ENCODE measurements around the gene HSD17B13. TPM values are rescaled to one million over a fixed set of nuclear protein-coding genes. Genes with fewer than 3 reads are reported as not detected.
"Not testable (repeated sequence)": the region's sequence is repeated elsewhere in the genome, so short reads cannot be mapped to it uniquely, and the experiment has no call there.

Gene HSD17B13
- total and polyA plus RNA-seq, 12 donors = 0.14 to 0.88 (median 0.33) TPM; not detected in 2

DNA sequence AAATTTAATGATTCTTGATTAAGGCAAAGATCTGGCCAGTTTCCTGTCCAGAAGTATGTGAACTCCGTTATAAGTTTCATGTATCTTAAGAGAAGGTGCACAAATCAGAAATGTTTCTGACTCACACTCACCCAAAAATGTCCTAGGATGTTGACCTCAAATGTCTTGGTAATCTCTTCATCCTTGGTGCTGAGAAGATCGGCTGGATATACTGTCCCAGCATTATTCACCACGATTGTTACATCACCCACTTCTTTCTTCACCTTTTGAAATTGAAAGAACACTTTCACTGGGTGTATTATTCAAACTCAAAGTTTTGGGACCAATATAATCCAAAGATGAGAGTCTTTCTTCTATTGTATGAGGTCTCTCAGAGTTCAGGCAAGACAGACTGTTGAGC is 5.7 kb downstream of the HSD17B13 start:
- no peaks in the 10 kb centered on the region for H3K36me3 ChIP-seq (replicated peaks in 1 of 2)
- DNase-seq = no peak
- no peak overlapping the region for H3K4me3 ChIP-seq
- H3K9me3 ChIP-seq (replicated peaks in 1 of 3) = no peaks in the 10 kb centered on the region
- H3K4me1 ChIP-seq (replicated peaks in 1 of 2) = no peaks in the 10 kb centered on the region
- TF ChIP-seq, protein P1, sequence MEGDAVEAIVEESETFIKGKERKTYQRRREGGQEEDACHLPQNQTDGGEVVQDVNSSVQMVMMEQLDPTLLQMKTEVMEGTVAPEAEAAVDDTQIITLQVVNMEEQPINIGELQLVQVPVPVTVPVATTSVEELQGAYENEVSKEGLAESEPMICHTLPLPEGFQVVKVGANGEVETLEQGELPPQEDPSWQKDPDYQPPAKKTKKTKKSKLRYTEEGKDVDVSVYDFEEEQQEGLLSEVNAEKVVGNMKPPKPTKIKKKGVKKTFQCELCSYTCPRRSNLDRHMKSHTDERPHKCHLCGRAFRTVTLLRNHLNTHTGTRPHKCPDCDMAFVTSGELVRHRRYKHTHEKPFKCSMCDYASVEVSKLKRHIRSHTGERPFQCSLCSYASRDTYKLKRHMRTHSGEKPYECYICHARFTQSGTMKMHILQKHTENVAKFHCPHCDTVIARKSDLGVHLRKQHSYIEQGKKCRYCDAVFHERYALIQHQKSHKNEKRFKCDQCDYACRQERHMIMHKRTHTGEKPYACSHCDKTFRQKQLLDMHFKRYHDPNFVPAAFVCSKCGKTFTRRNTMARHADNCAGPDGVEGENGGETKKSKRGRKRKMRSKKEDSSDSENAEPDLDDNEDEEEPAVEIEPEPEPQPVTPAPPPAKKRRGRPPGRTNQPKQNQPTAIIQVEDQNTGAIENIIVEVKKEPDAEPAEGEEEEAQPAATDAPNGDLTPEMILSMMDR (IDR thresholded peaks at IDR 0.05) = no peak
- TF ChIP-seq POLR2A (IDR thresholded peaks at IDR 0.05) = no peak
- H3K27me3 ChIP-seq = no peaks in the 10 kb centered on the region
- intact Hi-C loops (cut with DNase I) = no loop called here
- no peak overlapping the region for H3K27ac ChIP-seq
- WGBS, 4 donors = 69 to 84% (median 78%) methylated on average over 3 of the region's 3 CpGs

DNA sequence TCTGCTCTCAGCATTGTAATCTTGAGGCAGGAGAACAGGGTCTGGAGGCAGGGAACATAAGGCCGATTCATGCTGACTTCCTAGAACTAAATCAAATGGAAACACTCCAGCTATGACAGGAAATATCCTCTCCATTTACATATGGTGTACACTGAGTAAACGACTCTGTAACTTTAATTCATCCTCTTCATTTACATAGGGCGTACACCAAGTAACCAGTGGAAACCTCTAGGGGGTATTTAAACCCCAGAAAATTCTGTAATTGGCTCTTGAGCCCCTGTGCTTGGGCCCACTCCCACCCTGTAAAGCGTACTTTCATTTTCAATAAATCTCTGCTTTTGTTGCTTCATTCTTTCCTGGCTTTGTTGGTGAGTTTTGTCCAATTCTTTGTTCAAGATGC is 7.7 kb downstream of the HSD17B13 start:
- DNase-seq; H3K27ac ChIP-seq; H3K27me3 ChIP-seq; H3K4me3 ChIP-seq; H3K36me3 ChIP-seq (replicated peaks in 1 of 2); H3K4me1 ChIP-seq (replicated peaks in 1 of 2); H3K9me3 ChIP-seq (replicated peaks in 1 of 3); intact Hi-C loops (cut with DNase I): not testable (repeated sequence)
- 59 to 77% (median 72%) methylated on average over 4 of the region's 4 CpGs for WGBS, 4 donors

DNA sequence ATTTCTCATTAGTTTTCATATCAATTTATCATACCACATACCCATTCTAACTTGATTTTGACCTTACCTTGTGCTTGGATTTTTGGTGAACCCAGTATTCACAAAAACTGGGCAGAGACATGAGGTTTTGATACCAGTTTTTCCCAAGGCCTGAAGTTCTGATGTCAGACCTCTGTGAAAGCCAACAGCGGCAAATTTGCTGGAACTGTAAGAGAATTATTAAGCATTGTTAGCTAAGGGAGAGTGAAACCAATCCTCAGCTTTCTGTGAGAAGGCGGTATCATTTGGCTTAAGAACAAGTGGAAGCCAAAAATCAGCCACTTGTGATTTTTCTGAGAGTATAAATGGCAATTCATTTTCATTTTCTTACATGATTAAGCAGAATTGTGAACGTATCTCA is 8.9 kb downstream of the HSD17B13 start:
- H3K9me3 ChIP-seq (replicated peaks in 1 of 3) = no peaks in the 10 kb centered on the region
- TF ChIP-seq POLR2A (IDR thresholded peaks at IDR 0.05) = no peak
- TF ChIP-seq, protein P1 (IDR thresholded peaks at IDR 0.05) = no peak
- intact Hi-C loops (cut with DNase I) = no loop called here
- H3K27me3 ChIP-seq = no peaks in the 10 kb centered on the region
- DNase-seq = no peak
- no peak overlapping the region for H3K27ac ChIP-seq
- H3K4me1 ChIP-seq (replicated peaks in 1 of 2) = no peaks in the 10 kb centered on the region
- no peaks in the 10 kb centered on the region for H3K36me3 ChIP-seq (replicated peaks in 1 of 2)
- 90 to 93% (median 92%) methylated on average over 3 of the region's 3 CpGs for WGBS, 4 donors
- no peak overlapping the region for H3K4me3 ChIP-seq

DNA sequence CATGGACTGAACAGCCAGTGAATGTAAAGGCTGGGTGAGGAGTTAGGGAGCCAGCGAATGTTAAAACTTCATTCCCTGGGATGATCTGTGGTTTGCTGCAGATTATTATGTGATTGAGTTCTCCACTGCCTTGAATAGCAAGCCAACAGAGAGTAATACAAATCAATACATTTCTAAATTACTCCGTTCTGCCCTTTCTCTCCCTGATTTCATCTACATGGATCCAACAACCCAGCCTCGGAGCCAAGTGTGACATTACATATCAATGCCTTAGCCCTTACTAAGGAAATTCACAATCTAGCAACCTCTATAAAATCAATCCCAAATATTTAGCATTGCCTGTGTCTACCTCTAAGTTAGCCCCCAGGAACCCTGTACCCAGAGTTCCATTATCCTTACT is 11.0 kb downstream of the HSD17B13 start:
- no peak for DNase-seq
- Histone ChIP-seq H3K36me3 (replicated peaks in 1 of 2) (no peaks in the 10 kb centered on the region), H3K4me3 (no peak overlapping the region), H3K27me3 (no peaks in the 10 kb centered on the region), H3K9me3 (replicated peaks in 1 of 3) (no peaks in the 10 kb centered on the region), H3K27ac (no peak overlapping the region), H3K4me1 (replicated peaks in 1 of 2) (no peaks in the 10 kb centered on the region)
- intact Hi-C loops (cut with DNase I) = no loop called here
- 96 to 100% (median 97%) methylated on average over 3 of the region's 3 CpGs for WGBS, 4 donors
- TF ChIP-seq, protein P1 (IDR thresholded peaks at IDR 0.05) = no peak
- TF ChIP-seq POLR2A (IDR thresholded peaks at IDR 0.05) = no peak

DNA sequence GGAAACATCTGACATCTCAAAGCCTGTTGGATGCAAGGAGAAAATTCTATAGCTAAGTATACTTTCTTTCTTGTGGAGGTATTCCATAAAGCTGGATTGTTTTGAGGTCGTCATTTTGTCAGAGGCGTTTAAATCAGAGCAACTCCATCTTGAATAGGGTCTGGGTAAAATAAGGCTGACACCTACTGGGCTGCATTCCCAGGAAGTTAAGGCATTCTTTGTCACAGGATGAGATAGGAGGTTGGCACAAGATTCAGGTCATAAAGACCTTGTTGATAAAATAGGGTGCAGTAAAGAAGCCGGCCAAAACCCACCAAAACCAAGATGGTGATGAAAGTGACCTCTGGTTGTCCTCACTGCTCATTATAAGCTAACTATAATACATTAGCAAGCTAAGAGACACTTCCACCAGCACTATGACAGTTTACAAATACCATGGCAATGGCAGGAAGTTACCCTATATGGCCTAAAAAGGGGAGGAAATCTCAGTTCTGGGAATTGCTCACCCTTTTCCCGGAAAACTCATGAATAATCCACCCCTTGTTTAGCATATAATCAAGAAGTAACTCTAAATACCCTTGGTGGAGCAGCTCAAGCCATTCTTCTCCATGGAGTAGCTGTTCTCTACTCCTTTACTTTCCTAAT is 11.9 kb downstream of the HSD17B13 start:
- H3K36me3 ChIP-seq (replicated peaks in 1 of 2) = no peaks in the 10 kb centered on the region
- TF ChIP-seq, protein P1 (IDR thresholded peaks at IDR 0.05) = no peak
- no peak for TF ChIP-seq POLR2A (IDR thresholded peaks at IDR 0.05)
- H3K9me3 ChIP-seq (replicated peaks in 1 of 3) = no peaks in the 10 kb centered on the region
- H3K27me3 ChIP-seq = no peaks in the 10 kb centered on the region
- H3K4me3 ChIP-seq = no peak overlapping the region
- no peaks in the 10 kb centered on the region for H3K4me1 ChIP-seq (replicated peaks in 1 of 2)
- peak in 2 of 7 donors; percentile 11 to 16 for DNase-seq
- intact Hi-C loops (cut with DNase I) = no loop called here
- no peak overlapping the region for H3K27ac ChIP-seq
- 50 to 66% (median 58%) methylated on average over 4 of the region's 4 CpGs for WGBS, 4 donors
